HG03520 (cell line): ENCODE measurements around the gene PISD.
A peak's percentile ranks its signal among the peaks of the same experiment; 100 is the strongest.

Source experiments
- ATAC-seq: cut with Tn5 transposase; IDR thresholded peaks from one replicate; pipeline ENCODE4 v1.9.1; 2021; ENCODE audit warnings: mild to moderate bottlenecking, moderate library complexity; ENCODE audit not compliant: unreplicated experiment

The PISD gene

GRCh38 chr22:31626427-31627150 is 35.4 kb downstream of the PISD start:
- ATAC-seq = no peak

GRCh38 chr22:31625661-31626426 is 36.2 kb downstream of the PISD start:
- no peak for ATAC-seq

- ATAC-seq = no peak
Observed at GRCh38 chr22:31625257-31625640, 36.8 kb downstream of the PISD start.

- no peak for ATAC-seq
Observed at GRCh38 chr22:31623592-31624304, 38.3 kb downstream of the PISD start.

GRCh38 chr22:31622980-31623379 is 39.0 kb downstream of the PISD start:
- ATAC-seq = no peak

GRCh38 chr22:31621507-31622124 is 40.4 kb downstream of the PISD start:
- ATAC-seq = no peak

- no peak for ATAC-seq
Observed at GRCh38 chr22:31620756-31621480, 41.1 kb downstream of the PISD start.

GRCh38 chr22:31619611-31620300 is 42.3 kb downstream of the PISD start:
- no peak for ATAC-seq

- ATAC-seq = no peak
Observed at GRCh38 chr22:31618471-31619176, 43.4 kb downstream of the PISD start.

- ATAC-seq = no peak
Observed at GRCh38 chr22:31618057-31618456, 44.0 kb downstream of the PISD start.

- peak; percentile 57 for ATAC-seq
Observed at GRCh38 chr22:31616315-31616980, 45.6 kb downstream of the PISD start.

GRCh38 chr22:31615940-31616314 is 46.1 kb downstream of the PISD start:
- no peak for ATAC-seq

- ATAC-seq = no peak
Observed at GRCh38 chr22:31615491-31615860, 46.5 kb downstream of the PISD start.

GRCh38 chr22:31614781-31615490 is 47.1 kb downstream of the PISD start:
- no peak for ATAC-seq

GRCh38 chr22:31613904-31614296 is 48.1 kb downstream of the PISD start:
- ATAC-seq = no peak

- no peak for ATAC-seq
Observed at GRCh38 chr22:31613286-31613903, 48.6 kb downstream of the PISD start.

GRCh38 chr22:31612891-31613285 is 49.1 kb downstream of the PISD start:
- ATAC-seq = no peak
